HCT116 (cell line): ENCODE measurements around the gene STK32B. TPM values are rescaled to one million over a fixed set of nuclear protein-coding genes. Genes with fewer than 3 reads are reported as not detected.
"Not testable (repeated sequence)": the region's sequence is repeated elsewhere in the genome, so short reads cannot be mapped to it uniquely, and the experiment has no call there.

Source experiments
- ATAC-seq: fragments of 200-7000 bp; cut with Tn5 transposase; 2 replicates; pipeline ENCODE4 v1.9.1; 2020; ENCODE audit warnings: mild to moderate bottlenecking, moderate library complexity
- BruUV-seq: library from RNA; stranded (reverse); fragments of 400-500 nt; replicated peaks from 2 replicates; lab custom pipeline; 2021; lab: Mats Ljungman, UMichigan
- CTCF ChIA-PET: fragments of 300-600 bp; sonication (Branson Sonifier 250); formaldehyde crosslinking; loops from one replicate; lab custom pipeline; 2021; ENCODE audit warnings: antibody characterized with exemption; lab: Charles Lee
- POLR2A ChIA-PET: fragments of 300-600, 350-600 bp; sonication (Branson Sonifier 250); formaldehyde crosslinking; loops from one replicate; lab custom pipeline; 2021; ENCODE audit warnings: antibody characterized with exemption; lab: Charles Lee
- RAD21 ChIA-PET, 2 experiments: fragments of 300-600 bp; sonication (Branson Sonifier 250); formaldehyde crosslinking; loops; one replicate each; lab custom pipeline; 2023; ENCODE audit warnings: low total read pairs in 2 of 2; ENCODE audit not compliant: uncharacterized antibody in 2 of 2, unreplicated experiment in 2 of 2, low non-redundant PET in 1 of 2; lab: Charles Lee
- DNase-seq: peaks from one replicate; pipeline ENCODE4 v3.0.0-alpha.2; 2010; ENCODE audit warnings: low read depth, low spot score
- H2AFZ ChIP-seq: fragments of 200-600 bp; shearing (Covaris generic), sonication (generic); 2 replicates; pipeline ENCODE4 v1.6.1; 2017; ENCODE audit warnings: low read depth, mixed run types, mixed read lengths, antibody characterized with exemption, low read length; ENCODE audit not compliant: poor library complexity, severe bottlenecking
- H3K27ac ChIP-seq: 2 replicates; pipeline ENCODE4 v1.5.1; 2012; ENCODE audit warnings: low read depth, low read length
- H3K27me3 ChIP-seq: fragments of 200-600 bp; sonication (generic); 2 replicates; pipeline ENCODE4 v1.6.1; 2016; ENCODE audit warnings: mixed run types, low read length, mixed read lengths; ENCODE audit not compliant: insufficient read depth
- H3K36me3 ChIP-seq, 2 experiments: fragments of 200-500 bp in 1 of 2; fragments of 200-600 bp in 1 of 2; sonication (Bioruptor generic) in 1 of 2; sonication (generic) in 1 of 2; 2 replicates each; pipeline versions ENCODE4 v1.5.1 to v1.6.1; 2014 to 2016; ENCODE audit warnings: low read length in 2 of 2, inconsistent platforms in 1 of 2, mixed read lengths in 1 of 2, mixed run types in 1 of 2; ENCODE audit not compliant: insufficient read depth in 2 of 2, control insufficient read depth in 1 of 2
- H3K4me1 ChIP-seq, 2 experiments: fragments of 200-600 bp in 1 of 2; sonication (generic) in 1 of 2; 2 replicates each; pipeline versions ENCODE4 v1.5.1 to v1.6.1; 2012 to 2017; ENCODE audit warnings: low read length in 2 of 2, inconsistent platforms in 1 of 2, mild to moderate bottlenecking in 1 of 2, mixed read lengths in 1 of 2, mixed run types in 1 of 2, moderate library complexity in 1 of 2; ENCODE audit not compliant: insufficient read depth in 2 of 2, control insufficient read depth in 1 of 2
- H3K4me2 ChIP-seq: fragments of 200-600 bp; sonication (generic); 2 replicates; pipeline ENCODE4 v1.6.1; 2017; ENCODE audit warnings: mixed run types, low read length, mixed read lengths
- H3K4me3 ChIP-seq, 2 experiments: fragments of 200-600 bp in 1 of 2; sonication (generic) in 1 of 2; replicated peaks in 1 of 2; 2 replicates each; pipeline ENCODE4 v1.5.1; 2011 to 2016; ENCODE audit warnings: low read length in 2 of 2, control low read depth in 1 of 2, low read depth in 1 of 2, mild to moderate bottlenecking in 1 of 2, mixed read lengths in 1 of 2, mixed run types in 1 of 2
- H3K79me2 ChIP-seq: fragments of 200-600 bp; sonication (generic); 2 replicates; pipeline ENCODE4 v1.6.1; 2017; ENCODE audit warnings: mild to moderate bottlenecking, mixed run types, low read length, moderate library complexity, mixed read lengths; ENCODE audit not compliant: insufficient read depth
- H3K9ac ChIP-seq: fragments of 200-600 bp; sonication (generic); 2 replicates; pipeline ENCODE4 v1.6.1; 2016; ENCODE audit warnings: low read length, mixed read lengths
- H3K9me2 ChIP-seq: fragments of 200-600 bp; sonication (generic), shearing (Covaris generic); 2 replicates; pipeline ENCODE4 v1.6.1; 2017; ENCODE audit warnings: mixed run types, mild to moderate bottlenecking, moderate library complexity; ENCODE audit not compliant: insufficient read depth
- H3K9me3 ChIP-seq, 2 experiments: fragments of 200-500 bp in 1 of 2; fragments of 200-600 bp in 1 of 2; sonication (Bioruptor generic) in 1 of 2; sonication (generic) in 1 of 2; 2 replicates each; pipeline ENCODE4 v1.6.1; 2014 to 2017; ENCODE audit warnings: low read length in 2 of 2, mixed read lengths in 2 of 2, inconsistent platforms in 1 of 2, low read depth in 1 of 2, mild to moderate bottlenecking in 1 of 2, mixed run types in 1 of 2, moderate library complexity in 1 of 2; ENCODE audit not compliant: control insufficient read depth in 1 of 2, insufficient read depth in 1 of 2
- H4K20me1 ChIP-seq: fragments of 200-600 bp; sonication (generic), shearing (Covaris generic); 2 replicates; pipeline ENCODE4 v1.6.1; 2017; ENCODE audit warnings: mixed run types, mild to moderate bottlenecking, moderate library complexity; ENCODE audit not compliant: insufficient read depth
- CBX3 ChIP-seq: IDR thresholded peaks from 2 replicates; pipeline ENCODE4 v1.6.1; 2012; ENCODE audit warnings: low read depth
- CTCF ChIP-seq, 3 experiments: fragments of 200-600 bp in 1 of 3; sonication (generic) in 1 of 3; IDR thresholded peaks in 2 of 3; conservative IDR thresholded peaks in 1 of 3; 2 replicates each; pipeline ENCODE4 v1.5.1; 2012 to 2017; ENCODE audit warnings: low read depth in 2 of 3, low read length in 2 of 3, antibody characterized with exemption in 1 of 3, borderline replicate concordance in 1 of 3, control low read depth in 1 of 3, mild to moderate bottlenecking in 1 of 3, mixed read lengths in 1 of 3, mixed run types in 1 of 3, moderate library complexity in 1 of 3; ENCODE audit not compliant: insufficient read depth in 1 of 3
- ELF1 ChIP-seq: IDR thresholded peaks from 2 replicates; pipeline ENCODE4 v1.6.1; 2012; ENCODE audit warnings: low read depth, borderline replicate concordance
- EZH2phosphoT487 ChIP-seq: fragments of 200-600 bp; IDR thresholded peaks from 2 replicates; pipeline ENCODE4 v1.6.1; 2018; ENCODE audit warnings: antibody characterized with exemption, borderline replicate concordance
- FOSL1 ChIP-seq: IDR thresholded peaks from 2 replicates; pipeline ENCODE4 v1.6.1; 2012; ENCODE audit warnings: low read depth
- MAX ChIP-seq: IDR thresholded peaks from 2 replicates; pipeline ENCODE4 v1.6.1; 2012
- RAD21 ChIP-seq: IDR thresholded peaks from 2 replicates; pipeline ENCODE4 v1.6.1; 2012; ENCODE audit warnings: low read depth, mild to moderate bottlenecking
- SIN3A ChIP-seq: IDR thresholded peaks from 2 replicates; pipeline ENCODE4 v1.6.1; 2012; ENCODE audit warnings: low read depth
- SRF ChIP-seq: IDR thresholded peaks from 2 replicates; pipeline ENCODE4 v1.6.1; 2012; ENCODE audit warnings: low read depth
- YY1 ChIP-seq: IDR thresholded peaks from 2 replicates; pipeline ENCODE4 v1.6.1; 2011; ENCODE audit warnings: low read length, low read depth, moderate library complexity, mild to moderate bottlenecking; ENCODE audit not compliant: insufficient replicate concordance; ENCODE audit errors: extremely low read depth
- ZBTB33 ChIP-seq: IDR thresholded peaks from 2 replicates; pipeline ENCODE4 v1.6.1; 2011; ENCODE audit warnings: mild to moderate bottlenecking, low read length, moderate library complexity; ENCODE audit not compliant: insufficient replicate concordance; ENCODE audit errors: extremely low read depth
- intact Hi-C: fragments of 100-400 bp; cut with micrococcal nuclease; formaldehyde crosslinking; loops from 2 replicates; pipeline ENCODE4 v1.10.0; 2022
- total RNA-seq: library from RNA; stranded (reverse); gene quantifications from one replicate; pipeline ENCODE4 v1.2.1, GENCODE V29; 2021; ENCODE audit not compliant: unreplicated experiment

Gene STK32B
- total RNA-seq, 1 experiment from 2014 or later: not detected

GRCh38 chr4:5004496-5004895, 46.8 kb upstream of the STK32B start (continued):
- TF ChIP-seq CTCF (IDR thresholded peaks at IDR 0.05 in 2 of 3, conservative IDR thresholded peaks at IDR 0.05 in 1 of 3; ENCODE audit: borderline replicate concordance in 1 of 3, insufficient read depth in 1 of 3, low read depth in 2 of 3, low read length in 2 of 3) (no peak), EZH2phosphoT487 (no peak), ELF1 (no peak)

- intact Hi-C loops, H3K9me2 ChIP-seq, H3K9ac ChIP-seq, H3K79me2 ChIP-seq, H3K4me2 ChIP-seq, H3K4me1 ChIP-seq, H3K9me3 ChIP-seq, H3K36me3 ChIP-seq, H4K20me1 ChIP-seq, ATAC-seq, H3K27ac ChIP-seq, POLR2A ChIA-PET, H3K4me3 ChIP-seq, BruUV-seq, H2AFZ ChIP-seq, DNase-seq, RAD21 ChIA-PET: not testable (repeated sequence)
- peaks cover 77% of the 10 kb centered on the region for H3K27me3 ChIP-seq
- CTCF ChIA-PET: interaction anchor here (0.7 kb wide), 1 partner anchor 799 kb away, joined by 4 read pairs; no protein-coding TSS in a partner anchor
Measured at GRCh38 chr4:5006932-5007331, 44.3 kb upstream of the STK32B start.

GRCh38 chr4:5009796-5010195, 41.5 kb upstream of the STK32B start:
- no peaks in the 10 kb centered on the region for H3K9me3 ChIP-seq
- peaks cover 75% of the 10 kb centered on the region for H3K27me3 ChIP-seq
- ATAC-seq: no peak
- no TSS peak for BruUV-seq
- TF ChIP-seq SIN3A (no peak), ZBTB33 (no peak), FOSL1 (no peak), ELF1 (no peak), MAX (no peak), YY1 (no peak), RAD21 (no peak), CBX3 (no peak), SRF (no peak)
- CTCF ChIA-PET: no interaction called here
- H3K79me2 ChIP-seq: no peaks in the 10 kb centered on the region
- no peaks in the 10 kb centered on the region for H3K9me2 ChIP-seq
- no peak overlapping the region for H3K4me2 ChIP-seq
- H3K4me3 ChIP-seq: no peak overlapping the region
- no peak overlapping the region for H2AFZ ChIP-seq
- RAD21 ChIA-PET: no interaction called here
- intact Hi-C loops: no loop called here
- H3K27ac ChIP-seq: no peak overlapping the region
- no peaks in the 10 kb centered on the region for H4K20me1 ChIP-seq
- no peaks in the 10 kb centered on the region for H3K4me1 ChIP-seq
- H3K36me3 ChIP-seq: no peaks in the 10 kb centered on the region
- POLR2A ChIA-PET: no interaction called here
- no peak overlapping the region for H3K9ac ChIP-seq
- no peak for DNase-seq
